GM12873 (cell line): Measurements from ENCODE around the gene CASZ1.

ENCODE experiments used
- TF ChIP-seq, protein P1 (sequence below): IDR thresholded peaks from 2 replicates; pipeline ENCODE4 v1.5.1; 2012; ENCODE audit warnings: low read depth, mild to moderate bottlenecking, moderate library complexity, low read length, control low read depth; ENCODE audit not compliant: insufficient read depth; ENCODE audit errors: missing control alignments

CASZ1 gene

DNA sequence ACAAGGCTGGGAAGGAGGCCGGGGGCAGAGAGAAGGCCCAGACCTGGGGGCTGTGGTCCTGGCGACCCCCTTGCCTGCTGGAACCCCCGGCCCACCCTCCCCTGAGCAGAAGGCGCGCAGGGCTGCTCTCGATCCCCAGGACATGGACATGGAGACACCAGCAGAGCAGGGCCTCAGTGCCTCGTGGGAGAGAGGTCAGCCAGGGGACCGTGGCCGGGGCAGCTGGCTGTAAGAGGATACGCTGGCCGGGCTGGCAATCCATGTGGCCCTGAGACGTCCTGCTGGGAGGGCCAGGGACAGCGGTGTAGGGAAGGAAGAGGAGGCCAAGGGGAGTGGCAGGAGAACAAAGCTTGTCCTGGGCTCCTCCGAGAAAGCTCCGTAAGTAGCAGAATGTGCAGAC is 132.2 kb downstream of the CASZ1 start:
- TF ChIP-seq, protein P1, sequence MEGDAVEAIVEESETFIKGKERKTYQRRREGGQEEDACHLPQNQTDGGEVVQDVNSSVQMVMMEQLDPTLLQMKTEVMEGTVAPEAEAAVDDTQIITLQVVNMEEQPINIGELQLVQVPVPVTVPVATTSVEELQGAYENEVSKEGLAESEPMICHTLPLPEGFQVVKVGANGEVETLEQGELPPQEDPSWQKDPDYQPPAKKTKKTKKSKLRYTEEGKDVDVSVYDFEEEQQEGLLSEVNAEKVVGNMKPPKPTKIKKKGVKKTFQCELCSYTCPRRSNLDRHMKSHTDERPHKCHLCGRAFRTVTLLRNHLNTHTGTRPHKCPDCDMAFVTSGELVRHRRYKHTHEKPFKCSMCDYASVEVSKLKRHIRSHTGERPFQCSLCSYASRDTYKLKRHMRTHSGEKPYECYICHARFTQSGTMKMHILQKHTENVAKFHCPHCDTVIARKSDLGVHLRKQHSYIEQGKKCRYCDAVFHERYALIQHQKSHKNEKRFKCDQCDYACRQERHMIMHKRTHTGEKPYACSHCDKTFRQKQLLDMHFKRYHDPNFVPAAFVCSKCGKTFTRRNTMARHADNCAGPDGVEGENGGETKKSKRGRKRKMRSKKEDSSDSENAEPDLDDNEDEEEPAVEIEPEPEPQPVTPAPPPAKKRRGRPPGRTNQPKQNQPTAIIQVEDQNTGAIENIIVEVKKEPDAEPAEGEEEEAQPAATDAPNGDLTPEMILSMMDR = no peak

DNA sequence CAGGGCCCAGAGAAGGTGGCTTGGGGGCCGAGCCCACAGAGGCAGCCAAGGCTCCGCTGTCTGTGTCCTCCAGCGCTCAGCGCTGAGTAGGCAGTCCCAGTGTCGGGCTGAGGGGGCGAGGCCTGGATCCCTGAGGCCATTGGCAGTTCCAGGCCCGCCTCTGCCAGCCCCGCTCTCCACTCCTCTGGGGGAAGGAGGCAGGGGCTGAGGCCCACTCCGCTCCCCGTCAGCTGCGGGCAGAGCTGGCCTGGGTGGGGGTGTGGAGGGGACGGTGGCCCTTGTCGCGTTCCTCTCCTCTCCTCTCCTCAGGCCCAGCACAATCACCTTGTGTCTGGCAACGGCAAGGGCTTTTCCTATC is 132.8 kb downstream of the CASZ1 start:
- TF ChIP-seq, protein P1 = no peak

DNA sequence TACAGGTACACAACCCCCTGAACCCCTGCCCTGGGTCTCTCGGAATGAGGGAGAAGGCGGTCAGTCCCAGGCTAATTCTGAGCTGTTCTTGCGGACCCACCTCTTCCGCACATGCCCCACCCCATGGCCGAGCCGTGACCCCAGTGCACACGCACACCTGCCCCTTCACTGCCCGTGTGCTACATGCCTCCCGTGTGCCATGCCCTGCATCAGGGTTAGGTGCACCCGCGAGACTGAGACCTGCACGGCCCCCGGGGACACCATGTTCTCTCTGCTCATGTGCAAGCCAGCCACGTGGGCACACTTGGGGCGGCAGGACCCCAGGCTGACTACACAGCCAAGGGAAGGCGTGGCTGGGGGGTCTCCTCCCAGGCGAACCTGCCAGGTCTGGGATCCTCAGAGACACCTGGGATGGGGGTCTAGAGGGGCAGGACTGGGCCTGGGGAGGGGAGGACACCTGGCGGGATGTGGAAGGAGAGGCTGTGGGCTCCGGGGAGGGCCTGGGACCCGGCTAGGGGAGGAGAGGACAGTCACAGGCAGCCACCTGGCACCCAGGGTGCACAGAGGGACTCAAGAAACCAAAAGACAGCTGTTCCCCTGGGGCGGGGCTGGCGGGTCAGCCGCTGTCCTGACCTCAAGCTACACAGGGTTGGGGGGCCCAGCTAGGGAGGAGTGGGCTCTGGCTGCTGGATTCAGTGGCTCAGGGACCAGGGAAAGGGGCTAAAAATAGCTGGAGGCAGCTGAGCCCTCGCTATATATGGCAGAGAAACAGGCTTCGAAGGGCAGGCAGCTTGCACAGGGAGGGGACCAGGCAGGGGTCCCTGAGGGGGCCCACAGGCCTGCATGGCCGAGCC is 133.4 kb downstream of the CASZ1 start:
- TF ChIP-seq, protein P1 = no peak

DNA sequence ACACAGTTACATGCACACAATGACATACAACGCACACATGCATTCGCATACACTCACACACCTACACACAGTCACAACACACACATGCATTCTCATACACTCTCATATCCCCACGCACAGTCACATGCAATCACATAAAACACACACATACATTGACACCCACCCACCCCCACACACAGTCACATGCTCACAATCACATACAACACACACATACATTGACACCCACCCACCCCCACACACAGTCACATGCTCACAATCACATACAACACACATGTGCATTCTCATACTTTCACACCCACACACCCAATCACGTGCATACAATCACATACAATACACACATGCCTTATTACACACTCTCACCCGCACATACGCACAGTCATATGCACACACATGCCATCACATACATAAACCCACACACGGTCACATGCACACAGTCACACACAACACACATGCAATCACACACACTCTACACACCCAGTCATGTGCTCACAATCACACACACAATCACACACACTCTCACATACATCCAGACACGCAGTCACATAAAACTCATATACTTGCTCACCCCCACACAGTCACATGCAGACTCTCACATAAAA is 134.3 kb downstream of the CASZ1 start:
- TF ChIP-seq, protein P1 = no peak

DNA sequence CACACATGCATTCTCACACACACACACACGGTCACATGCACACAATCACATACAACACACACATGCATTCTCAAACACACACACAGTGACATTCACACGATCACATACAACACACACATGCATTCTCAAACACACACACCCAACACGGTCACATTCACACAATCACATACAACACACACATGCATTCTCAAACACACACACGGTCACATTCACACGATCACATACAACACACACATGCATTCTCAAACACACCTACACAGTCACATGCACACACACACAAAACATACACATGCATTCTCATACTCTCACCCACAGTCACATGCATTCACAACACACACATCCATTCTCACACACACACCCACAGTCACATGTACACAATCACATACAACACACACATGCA is 135.0 kb downstream of the CASZ1 start:
- TF ChIP-seq, protein P1 = no peak

DNA sequence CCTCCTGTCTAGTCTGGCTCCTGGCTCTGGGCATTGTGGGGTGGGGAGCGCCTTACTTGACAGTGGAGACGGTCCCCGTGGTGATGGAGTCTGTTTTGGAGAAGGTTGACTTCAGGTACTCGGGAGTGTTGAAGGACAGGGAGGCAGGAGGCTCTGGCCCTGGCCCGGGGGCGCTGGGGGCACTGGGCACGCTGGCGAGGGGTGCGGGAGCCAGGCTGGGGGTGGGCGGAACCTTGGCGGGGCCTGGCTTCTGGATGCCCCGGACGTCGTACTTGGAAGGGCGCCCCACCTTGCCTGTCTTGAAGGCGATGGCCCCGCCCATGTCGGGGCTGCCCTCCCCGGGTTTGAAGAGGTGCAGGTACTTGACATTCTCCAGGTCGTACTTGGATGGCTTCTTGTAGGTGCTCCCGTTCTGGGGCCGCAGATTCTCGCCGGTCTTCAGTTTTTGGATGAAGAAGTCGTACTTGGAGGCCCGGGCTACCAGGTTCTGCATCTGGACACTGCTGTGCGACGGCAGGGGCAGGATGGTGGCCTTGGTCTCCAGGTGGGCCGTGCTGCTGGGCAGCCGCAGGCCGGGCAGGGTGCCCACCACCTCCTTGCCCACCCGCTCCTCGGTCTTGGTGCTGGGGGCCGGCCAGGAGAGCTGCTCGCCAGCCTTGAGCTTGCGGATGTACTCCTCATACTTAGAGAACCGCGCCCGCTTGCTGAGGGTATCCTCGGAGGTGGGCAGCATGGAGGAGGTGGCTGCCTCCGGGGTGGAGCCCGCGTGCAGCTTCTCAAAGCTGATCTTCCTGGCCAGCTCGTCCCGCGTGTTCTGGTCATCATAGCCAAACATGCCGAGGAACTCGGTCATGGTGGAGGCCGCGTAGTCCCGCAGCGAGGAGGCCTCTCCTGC is 136.6 kb downstream of the CASZ1 start:
- TF ChIP-seq, protein P1 = no peak

DNA sequence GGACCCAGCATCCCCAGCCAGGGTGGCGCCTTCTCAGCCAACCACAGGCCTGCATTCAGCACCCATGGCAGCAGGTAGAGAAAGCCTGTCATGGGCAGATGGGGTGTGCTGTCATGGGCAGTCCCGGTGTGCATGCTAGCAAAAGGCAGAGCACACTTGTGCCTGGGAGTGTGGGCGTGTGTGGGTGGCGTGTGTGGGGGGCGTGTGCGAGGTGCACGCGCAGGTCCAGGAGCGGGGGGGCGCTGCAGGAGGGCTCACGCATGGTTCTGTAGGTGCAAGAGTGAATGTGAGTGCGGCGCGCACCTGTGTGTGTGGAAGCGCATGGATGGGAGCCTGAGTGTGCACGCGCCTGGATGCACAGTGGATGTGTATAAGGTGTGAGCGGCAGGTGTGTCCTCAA is 137.2 kb downstream of the CASZ1 start:
- TF ChIP-seq, protein P1 = no peak
